Measurements from ENCODE around the gene ZNF296. TPM values are rescaled to one million over a fixed set of nuclear protein-coding genes. Genes with fewer than 3 reads are reported as not detected.

Gene ZNF296
- total RNA-seq, 1 experiment from 2014 or later: 13.8 TPM

- H3K27me3 Mint-ChIP-seq (ENCODE audit: low read depth): no peaks in the 10 kb centered on the region
- no peaks in the 10 kb centered on the region; the same call in 1 of the 2 replicates for H3K36me3 Mint-ChIP-seq
- peak overlapping the region; percentile 92 for H3K27ac Mint-ChIP-seq
- H3K4me3 Mint-ChIP-seq: peak overlapping the region; percentile 33
- peaks cover 60% of the 10 kb centered on the region for H3K4me1 Mint-ChIP-seq
- POLR2A ChIA-PET: no interaction called here
- CTCF ChIA-PET: interaction anchor here (0.6 to 3.4 kb wide), 3 partner anchors 15 to 502 kb away, joined by 4 to 10 read pairs (median 9); no protein-coding TSS in a partner anchor
- DNase-seq (ENCODE audit: low spot score) (no peak), ATAC-seq (no peak)
- H3K9me3 Mint-ChIP-seq: no peaks in the 10 kb centered on the region
- no peak for TF ChIP-seq GRHL2 (CRISPR knock-in tag; IDR thresholded peaks at IDR 0.05; ENCODE audit: insufficient replicate concordance, severe bottlenecking)
- no peak for TF ChIP-seq TEAD1 (CRISPR knock-in tag; IDR thresholded peaks at IDR 0.05)
These were observed 21.1 kb upstream of the ZNF296 start for GRCh38 chr19:45097450-45097775.

- DNase-seq (ENCODE audit: low spot score) (no peak), ATAC-seq (no peak)
- H3K27me3 Mint-ChIP-seq (ENCODE audit: low read depth): no peaks in the 10 kb centered on the region
- no peak overlapping the region for H3K4me3 Mint-ChIP-seq
- H3K27ac Mint-ChIP-seq: peak overlapping the region; percentile 23
- TF ChIP-seq ZNF396 (CRISPR knock-in tag; IDR thresholded peaks at IDR 0.05; ENCODE audit: borderline replicate concordance): no peak
- TF ChIP-seq AFF4 (CRISPR knock-in tag; IDR thresholded peaks at IDR 0.05; ENCODE audit: borderline replicate concordance): no peak
- TF ChIP-seq FOXP1 (CRISPR knock-in tag; IDR thresholded peaks at IDR 0.05; ENCODE audit: borderline replicate concordance): no peak
- TF ChIP-seq PRRX2 (CRISPR knock-in tag; IDR thresholded peaks at IDR 0.05): no peak
- no peak for TF ChIP-seq JUN (CRISPR knock-in tag; IDR thresholded peaks at IDR 0.05)
- TF ChIP-seq USF2 (CRISPR knock-in tag; IDR thresholded peaks at IDR 0.05): no peak
- no peak for TF ChIP-seq AR (CRISPR knock-in tag; IDR thresholded peaks at IDR 0.05)
- TF ChIP-seq MXD4 (CRISPR knock-in tag; IDR thresholded peaks at IDR 0.05; ENCODE audit: borderline replicate concordance): no peak
- TF ChIP-seq NR3C1 (CRISPR knock-in tag; conservative IDR thresholded peaks at IDR 0.05; ENCODE audit: low read depth): no peak
- TF ChIP-seq ATF6 (CRISPR knock-in tag; IDR thresholded peaks at IDR 0.05): no peak
- TF ChIP-seq SP1 (CRISPR knock-in tag; conservative IDR thresholded peaks at IDR 0.05): no peak
- no peak for TF ChIP-seq JAZF1 (CRISPR knock-in tag; IDR thresholded peaks at IDR 0.05)
- TF ChIP-seq ZNF317 (CRISPR knock-in tag; IDR thresholded peaks at IDR 0.05; ENCODE audit: borderline replicate concordance, low read depth): no peak
- TF ChIP-seq GRHL2 (CRISPR knock-in tag; IDR thresholded peaks at IDR 0.05; ENCODE audit: insufficient replicate concordance, severe bottlenecking): no peak
- H3K4me1 Mint-ChIP-seq: peaks cover 57% of the 10 kb centered on the region
- CTCF ChIA-PET: interaction anchor here (3.4 kb wide), 1 partner anchor 37 kb away, joined by 10 read pairs; no protein-coding TSS in a partner anchor
- H3K9me3 Mint-ChIP-seq: no peaks in the 10 kb centered on the region
- no peaks in the 10 kb centered on the region; the same call in 1 of the 2 replicates for H3K36me3 Mint-ChIP-seq
- POLR2A ChIA-PET: no interaction called here
These were observed 20.4 kb upstream of the ZNF296 start for GRCh38 chr19:45096700-45097099.
